Dermis blood vessel endothelial cell (primary cell): ENCODE measurements around the gene RXFP3. TPM values are rescaled to one million over a fixed set of nuclear protein-coding genes. Genes with fewer than 3 reads are reported as not detected.
A peak's percentile ranks its signal among the peaks of the same experiment; 100 is the strongest.
"Not testable (repeated sequence)": the region's sequence is repeated elsewhere in the genome, so short reads cannot be mapped to it uniquely, and the experiment has no call there.

Experiments
- DNase-seq: peaks from one replicate; pipeline ENCODE4 v3.0.0; 2010
- total RNA-seq: library from RNA; depleted of rRNA; stranded (reverse); fragments of >200 nt; gene quantifications from 2 replicates; pipeline ENCODE4 v1.2.3, GENCODE V29; 2014

RXFP3 gene
- total RNA-seq, 1 donor from 2014 or later, result not detected

DNA sequence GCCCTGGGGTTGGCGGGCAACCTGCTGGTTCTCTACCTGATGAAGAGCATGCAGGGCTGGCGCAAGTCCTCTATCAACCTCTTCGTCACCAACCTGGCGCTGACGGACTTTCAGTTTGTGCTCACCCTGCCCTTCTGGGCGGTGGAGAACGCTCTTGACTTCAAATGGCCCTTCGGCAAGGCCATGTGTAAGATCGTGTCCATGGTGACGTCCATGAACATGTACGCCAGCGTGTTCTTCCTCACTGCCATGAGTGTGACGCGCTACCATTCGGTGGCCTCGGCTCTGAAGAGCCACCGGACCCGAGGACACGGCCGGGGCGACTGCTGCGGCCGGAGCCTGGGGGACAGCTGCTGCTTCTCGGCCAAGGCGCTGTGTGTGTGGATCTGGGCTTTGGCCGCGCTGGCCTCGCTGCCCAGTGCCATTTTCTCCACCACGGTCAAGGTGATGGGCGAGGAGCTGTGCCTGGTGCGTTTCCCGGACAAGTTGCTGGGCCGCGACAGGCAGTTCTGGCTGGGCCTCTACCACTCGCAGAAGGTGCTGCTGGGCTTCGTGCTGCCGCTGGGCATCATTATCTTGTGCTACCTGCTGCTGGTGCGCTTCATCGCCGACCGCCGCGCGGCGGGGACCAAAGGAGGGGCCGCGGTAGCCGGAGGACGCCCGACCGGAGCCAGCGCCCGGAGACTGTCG is 976 bp downstream of the RXFP3 start:
- DNase-seq, result no peak

DNA sequence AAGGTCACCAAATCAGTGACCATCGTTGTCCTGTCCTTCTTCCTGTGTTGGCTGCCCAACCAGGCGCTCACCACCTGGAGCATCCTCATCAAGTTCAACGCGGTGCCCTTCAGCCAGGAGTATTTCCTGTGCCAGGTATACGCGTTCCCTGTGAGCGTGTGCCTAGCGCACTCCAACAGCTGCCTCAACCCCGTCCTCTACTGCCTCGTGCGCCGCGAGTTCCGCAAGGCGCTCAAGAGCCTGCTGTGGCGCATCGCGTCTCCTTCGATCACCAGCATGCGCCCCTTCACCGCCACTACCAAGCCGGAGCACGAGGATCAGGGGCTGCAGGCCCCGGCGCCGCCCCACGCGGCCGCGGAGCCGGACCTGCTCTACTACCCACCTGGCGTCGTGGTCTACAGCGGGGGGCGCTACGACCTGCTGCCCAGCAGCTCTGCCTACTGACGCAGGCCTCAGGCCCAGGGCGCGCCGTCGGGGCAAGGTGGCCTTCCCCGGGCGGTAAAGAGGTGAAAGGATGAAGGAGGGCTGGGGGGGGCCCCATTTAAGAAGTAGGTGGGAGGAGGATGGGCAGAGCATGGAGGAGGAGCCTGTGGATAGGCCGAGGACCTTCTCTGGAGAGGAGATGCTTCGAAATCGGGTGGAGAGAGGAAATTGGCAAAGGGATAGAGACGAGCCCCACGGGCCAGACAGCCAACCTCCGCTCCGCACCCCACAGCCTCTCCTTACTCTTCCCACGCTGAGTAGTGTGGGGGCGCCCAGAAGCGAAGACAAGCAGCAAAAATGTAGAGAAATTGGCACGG is 1.7 kb downstream of the RXFP3 start:
- no peak for DNase-seq

DNA sequence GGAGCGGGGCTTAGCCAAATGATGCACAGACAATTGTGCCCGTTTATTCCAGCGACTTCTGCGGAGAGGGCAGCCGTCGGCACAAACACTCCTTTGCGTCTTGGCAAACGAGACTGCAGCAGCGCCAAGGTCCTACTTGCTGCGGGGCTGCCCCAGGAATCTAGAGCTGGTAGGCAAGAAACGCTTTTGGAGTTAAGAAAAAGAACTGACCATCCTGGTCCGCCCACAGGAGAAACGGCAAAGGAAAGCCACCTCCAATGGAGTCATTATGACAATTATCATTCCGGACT is 2.3 kb downstream of the RXFP3 start:
- no peak for DNase-seq

- DNase-seq, result no peak
Measured at GRCh38 chr5:33938881-33939280, 2.7 kb downstream of the RXFP3 start.

GRCh38 chr5:33939556-33940262 is 3.5 kb downstream of the RXFP3 start:
- DNase-seq, result no peak

GRCh38 chr5:33941090-33941489 is 4.9 kb downstream of the RXFP3 start:
- no peak for DNase-seq

DNA sequence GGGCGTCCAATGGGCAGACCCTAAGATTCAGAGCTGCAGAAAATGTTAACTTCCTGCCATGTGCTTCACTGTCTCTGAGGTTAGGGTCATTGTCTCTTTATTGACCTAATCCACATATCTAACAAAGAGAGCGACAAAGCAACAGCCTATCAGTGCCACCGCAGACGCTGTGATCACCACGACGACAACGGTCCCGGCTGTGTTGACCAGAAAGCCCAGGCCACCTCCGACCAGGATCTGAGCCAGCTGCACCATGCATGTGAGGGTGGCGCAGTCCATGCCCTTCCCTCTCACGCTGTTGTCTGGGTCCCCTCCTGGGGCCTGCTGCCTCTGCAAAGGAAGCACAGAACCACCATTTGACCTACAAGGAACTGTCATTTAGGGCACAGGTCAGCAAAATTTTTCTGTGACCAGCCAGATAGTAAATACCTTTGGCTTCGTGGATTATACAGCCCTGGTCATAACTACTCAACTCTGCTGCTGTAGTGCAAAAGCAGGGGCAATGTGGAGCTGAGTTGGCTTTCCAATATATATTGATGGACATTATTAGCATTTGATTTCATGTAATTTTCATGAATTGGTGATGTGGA is 8.5 kb downstream of the RXFP3 start:
- DNase-seq, result no peak

DNA sequence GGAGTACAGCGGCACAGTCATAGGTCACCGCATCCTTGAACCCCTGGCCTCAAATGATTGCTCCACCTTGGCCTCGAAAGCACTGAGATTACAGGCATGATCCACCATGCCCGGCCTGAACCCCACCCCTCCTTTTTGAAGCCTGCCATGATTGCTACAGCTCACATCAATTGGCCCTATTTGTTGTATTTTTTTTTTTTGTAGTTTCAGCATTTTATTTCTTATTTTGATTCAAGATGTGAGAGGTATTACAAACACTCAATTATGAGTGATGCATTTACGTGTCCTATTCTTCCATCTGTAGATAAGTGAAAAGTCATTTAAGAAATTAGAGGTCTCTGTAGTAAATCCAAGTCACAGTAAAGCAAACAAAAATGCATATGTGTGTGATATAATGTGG is 16.0 kb downstream of the RXFP3 start:
- not testable (repeated sequence) for DNase-seq

GRCh38 chr5:33957577-33958150 is 21.5 kb downstream of the RXFP3 start:
- no peak for DNase-seq

- DNase-seq, result no peak
Measured at GRCh38 chr5:33958176-33958575, 22.0 kb downstream of the RXFP3 start.

DNA sequence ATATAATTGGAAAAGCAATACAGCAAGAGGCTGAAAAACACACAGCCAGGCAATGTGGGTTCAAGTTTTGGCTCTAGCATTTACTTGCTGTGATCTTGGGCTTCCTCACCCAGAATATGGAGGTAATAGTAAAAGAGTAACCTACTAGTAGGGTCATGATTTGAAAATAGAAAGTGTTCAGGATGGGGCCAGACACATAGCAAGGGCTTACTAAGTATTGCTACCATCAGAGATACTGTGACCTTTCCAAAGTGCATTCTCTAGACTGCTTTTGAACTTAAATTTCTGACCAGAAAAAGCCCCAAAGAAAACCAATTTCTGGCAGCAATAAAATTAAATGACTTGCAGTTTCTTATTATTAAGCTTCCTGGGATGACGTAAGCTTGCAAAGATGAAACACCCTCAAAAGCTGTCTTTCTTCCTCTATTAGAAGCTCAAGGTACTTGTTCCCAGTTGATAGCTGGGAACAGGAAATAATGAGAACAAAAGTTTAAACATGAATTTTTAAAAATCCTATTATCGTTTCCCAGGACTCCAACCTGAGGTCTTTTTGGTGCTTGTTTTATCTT is 28.0 kb downstream of the RXFP3 start:
- no peak for DNase-seq

GRCh38 chr5:33966805-33967204 is 30.6 kb downstream of the RXFP3 start:
- no peak for DNase-seq

DNA sequence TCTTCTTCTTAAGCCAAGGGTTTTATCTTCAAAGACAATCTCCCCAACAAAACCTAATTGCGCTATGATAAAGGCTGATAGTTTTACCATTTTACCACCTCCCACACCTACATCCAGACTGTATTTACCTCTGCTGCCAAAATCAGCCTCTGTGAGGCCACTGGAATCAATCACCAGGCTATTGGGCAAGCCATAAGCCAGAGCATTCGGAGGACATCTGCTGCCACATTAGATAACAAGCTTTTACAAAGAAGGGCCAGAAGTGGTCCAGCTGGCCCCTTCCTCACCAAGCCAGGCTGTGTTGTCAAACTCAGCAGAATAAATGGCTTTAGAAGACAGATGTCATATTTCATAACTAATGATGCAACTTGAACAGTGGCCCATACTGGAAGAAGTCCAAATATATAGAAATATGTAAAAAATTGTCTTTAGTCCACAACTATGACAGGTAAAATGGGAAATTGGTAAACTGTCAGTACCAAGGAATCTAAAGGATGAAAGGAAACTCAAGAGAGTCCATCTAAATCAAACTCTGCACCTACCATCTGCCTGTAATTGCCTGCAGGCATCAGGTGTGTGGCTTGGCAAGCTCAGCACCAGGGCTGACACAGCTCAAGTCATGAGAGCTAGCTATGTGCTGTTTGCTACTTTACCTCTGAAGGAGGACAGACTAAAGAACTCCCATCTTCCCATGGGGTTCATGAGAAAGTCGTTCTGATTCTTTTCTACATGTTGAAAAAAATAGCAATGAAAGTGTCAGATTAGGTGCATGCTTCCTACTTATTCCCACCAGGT is 32.2 kb downstream of the RXFP3 start:
- DNase-seq, result no peak

DNA sequence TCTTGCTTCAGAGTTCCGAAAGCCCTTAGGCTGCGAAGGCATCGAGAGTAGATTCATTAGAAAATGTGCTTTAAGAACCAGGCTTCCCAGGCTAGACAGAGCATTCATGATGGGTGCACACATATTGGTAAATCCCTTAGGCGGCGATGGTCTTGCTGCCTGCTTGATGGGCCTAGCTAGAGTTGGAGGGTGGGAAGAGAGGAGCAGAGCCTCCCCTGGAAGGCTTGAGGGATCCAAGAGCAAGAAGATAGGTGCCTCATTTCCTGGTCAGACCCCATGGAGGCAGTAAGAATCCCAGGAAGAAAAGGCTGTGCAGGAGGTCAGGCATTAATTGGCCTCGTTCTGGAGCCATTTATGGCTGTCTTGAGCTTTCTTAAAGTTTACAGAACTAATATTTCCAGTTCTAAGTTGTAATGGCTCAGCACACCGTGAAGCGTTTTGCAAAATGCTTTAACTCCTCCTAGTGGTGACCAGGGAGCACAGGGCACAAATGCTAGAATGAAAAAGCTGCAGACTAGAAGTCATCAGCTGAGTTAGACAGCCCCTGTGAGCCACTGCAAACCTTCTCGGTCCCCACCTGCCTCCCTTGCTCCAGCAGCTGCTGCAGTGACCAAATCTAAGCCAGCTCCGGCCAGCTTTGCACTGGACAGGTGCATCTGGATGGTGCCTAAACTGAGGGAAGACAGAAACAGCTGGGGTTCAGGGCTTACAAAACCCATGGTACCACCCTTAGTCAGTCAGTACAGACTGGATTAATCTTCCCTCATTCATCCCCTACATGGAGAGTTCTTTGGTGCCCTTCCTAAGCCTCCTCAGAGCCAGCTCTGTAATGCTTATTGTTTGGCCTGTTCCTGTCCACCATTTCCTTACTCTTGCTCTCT is 33.6 kb downstream of the RXFP3 start:
- DNase-seq, result peak; percentile 55

- DNase-seq, result no peak
Measured at GRCh38 chr5:33973271-33973670, 37.1 kb downstream of the RXFP3 start.

DNA sequence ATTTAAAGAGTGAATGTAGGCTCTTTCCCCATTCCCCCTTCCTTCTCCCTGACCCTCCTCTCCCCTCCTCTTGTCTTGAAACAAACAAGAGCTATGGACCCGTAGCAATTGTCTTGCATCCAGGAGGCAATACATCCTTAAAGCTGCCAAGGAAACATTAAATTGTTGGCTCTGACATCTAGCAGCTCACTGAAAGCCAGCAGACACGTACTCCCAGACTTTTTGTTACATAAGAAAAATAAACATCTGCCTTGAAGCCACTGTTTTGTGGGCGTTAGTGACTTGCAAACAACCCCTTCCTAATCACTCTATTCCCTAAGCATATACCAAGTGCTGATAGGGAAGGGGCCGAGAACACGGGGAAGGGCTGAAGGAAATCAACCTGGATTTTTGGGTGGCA is 39.7 kb downstream of the RXFP3 start:
- no peak for DNase-seq

DNA sequence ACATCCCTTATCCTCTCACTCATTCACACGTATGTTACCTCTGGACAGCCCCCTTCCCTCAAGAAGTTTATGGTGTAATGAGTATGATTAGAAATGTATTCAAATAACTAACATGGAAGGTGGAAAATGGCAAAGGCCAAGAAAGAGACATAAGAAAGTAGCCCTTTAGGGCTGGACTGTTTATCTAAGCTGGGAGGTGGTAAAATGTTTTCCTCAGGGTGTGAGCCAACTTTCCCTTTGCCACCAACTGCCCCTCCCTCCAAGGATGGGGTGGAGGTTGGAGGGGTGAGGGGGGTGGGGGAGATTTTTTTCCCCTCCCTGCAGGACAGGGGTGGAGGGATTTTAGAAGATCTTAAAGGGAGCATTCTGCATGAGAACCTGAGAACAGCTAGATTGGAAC is 40.1 kb downstream of the RXFP3 start:
- no peak for DNase-seq

- DNase-seq, result no peak
Measured at GRCh38 chr5:33978306-33978705, 42.1 kb downstream of the RXFP3 start.

DNA sequence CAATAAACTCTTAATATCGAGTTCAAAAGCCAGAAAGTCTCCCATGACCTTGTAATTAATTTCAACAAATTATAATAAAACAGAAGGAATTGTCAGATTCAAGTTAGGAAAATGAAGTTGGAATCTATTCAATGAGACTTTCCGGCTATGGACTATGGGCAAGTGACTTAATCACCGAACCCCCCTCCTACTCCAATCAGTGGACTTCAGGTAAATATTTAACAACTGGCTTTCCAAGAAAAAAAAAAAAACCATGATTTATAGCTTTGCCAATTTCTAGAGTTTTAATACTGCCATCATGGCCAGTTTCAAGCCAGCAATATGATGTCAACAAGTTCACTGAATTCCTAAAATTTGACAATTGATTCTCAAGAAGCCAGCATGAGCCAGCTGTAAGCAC is 43.8 kb downstream of the RXFP3 start:
- no peak for DNase-seq

GRCh38 chr5:33981408-33982162 is 45.4 kb downstream of the RXFP3 start:
- DNase-seq, result no peak
